ENCODE results near the gene RMDN2.

Gene RMDN2

GRCh38 chr2:37925063-37925897, at the start of gene RMDN2:
TSS of gene RMDN2 (plus strand) at chr2:37925287. CDS start at chr2:37929278, 3,991 bp downstream.
- peak; percentile 95 for DNase-seq (ENCODE audit: low read depth)

- DNase-seq (ENCODE audit: low read depth) = no peak
Measured at GRCh38 chr2:37875403-37875906, 49.6 kb upstream of the RMDN2 start.

- no peak for DNase-seq (ENCODE audit: low read depth)
Measured at GRCh38 chr2:37876227-37876626, 48.9 kb upstream of the RMDN2 start.

- DNase-seq (ENCODE audit: low read depth) = peak; percentile 81
Measured at GRCh38 chr2:37877457-37878315, 47.4 kb upstream of the RMDN2 start.

GRCh38 chr2:37878536-37878935, 46.6 kb upstream of the RMDN2 start:
- DNase-seq (ENCODE audit: low read depth) = no peak

GRCh38 chr2:37880551-37880950, 44.5 kb upstream of the RMDN2 start:
- DNase-seq (ENCODE audit: low read depth) = no peak

GRCh38 chr2:37881397-37881796, 43.7 kb upstream of the RMDN2 start:
- DNase-seq (ENCODE audit: low read depth) = no peak

GRCh38 chr2:37882036-37882435, 43.1 kb upstream of the RMDN2 start:
- no peak for DNase-seq (ENCODE audit: low read depth)

GRCh38 chr2:37883518-37883917, 41.6 kb upstream of the RMDN2 start:
- no peak for DNase-seq (ENCODE audit: low read depth)

- no peak for DNase-seq (ENCODE audit: low read depth)
Measured at GRCh38 chr2:37885329-37885993, 39.6 kb upstream of the RMDN2 start.

GRCh38 chr2:37886745-37887144, 38.3 kb upstream of the RMDN2 start:
- DNase-seq (ENCODE audit: low read depth) = peak; percentile 31

- no peak for DNase-seq (ENCODE audit: low read depth)
Measured at GRCh38 chr2:37887286-37887685, 37.8 kb upstream of the RMDN2 start.

- peak; percentile 83 for DNase-seq (ENCODE audit: low read depth)
Measured at GRCh38 chr2:37890893-37891495, 34.1 kb upstream of the RMDN2 start.

- DNase-seq (ENCODE audit: low read depth) = no peak
Measured at GRCh38 chr2:37891846-37892435, 33.1 kb upstream of the RMDN2 start.

- no peak for DNase-seq (ENCODE audit: low read depth)
Measured at GRCh38 chr2:37892436-37893114, 32.5 kb upstream of the RMDN2 start.

- DNase-seq (ENCODE audit: low read depth) = peak; percentile 46
Measured at GRCh38 chr2:37893327-37893726, 31.8 kb upstream of the RMDN2 start.

- no peak for DNase-seq (ENCODE audit: low read depth)
Measured at GRCh38 chr2:37894047-37894446, 31.0 kb upstream of the RMDN2 start.

- no peak for DNase-seq (ENCODE audit: low read depth)
Measured at GRCh38 chr2:37894601-37895000, 30.5 kb upstream of the RMDN2 start.

GRCh38 chr2:37895140-37895539, 29.9 kb upstream of the RMDN2 start:
- no peak for DNase-seq (ENCODE audit: low read depth)

- DNase-seq (ENCODE audit: low read depth) = peak; percentile 16
Measured at GRCh38 chr2:37896319-37896718, 28.8 kb upstream of the RMDN2 start.

- no peak for DNase-seq (ENCODE audit: low read depth)
Measured at GRCh38 chr2:37897511-37897910, 27.6 kb upstream of the RMDN2 start.
